HEK293 (cell line): Measurements from ENCODE around the gene GNAS.

Source experiments
- BCL11B ChIP-seq: fragments of 450-650 bp; formaldehyde crosslinking; IDR thresholded peaks from 2 replicates; pipeline ENCODE4 v1.5.1; 2016; ENCODE audit warnings: low read depth, missing biosample characterization, missing genetic modification characterization
- REST ChIP-seq: fragments of 450-650 bp; formaldehyde crosslinking; IDR thresholded peaks from 2 replicates; pipeline ENCODE4 v1.5.1; 2016; ENCODE audit warnings: missing biosample characterization, missing genetic modification characterization
- SP2 ChIP-seq: fragments of 450-650 bp; formaldehyde crosslinking; IDR thresholded peaks from 2 replicates; pipeline ENCODE4 v1.5.1; 2016; ENCODE audit warnings: missing biosample characterization, missing genetic modification characterization
- ZBTB10 ChIP-seq: fragments of 450-650 bp; formaldehyde crosslinking; IDR thresholded peaks from 2 replicates; pipeline ENCODE4 v1.5.1; 2016; ENCODE audit warnings: missing biosample characterization, missing genetic modification characterization
- ZBTB8A ChIP-seq: fragments of 450-650 bp; formaldehyde crosslinking; IDR thresholded peaks from 2 replicates; pipeline ENCODE4 v1.5.1; 2016; ENCODE audit warnings: missing biosample characterization, missing genetic modification characterization
- ZEB2 ChIP-seq: fragments of 450-650 bp; formaldehyde crosslinking; IDR thresholded peaks from 2 replicates; pipeline ENCODE4 v1.5.1; 2016; ENCODE audit warnings: missing biosample characterization, missing genetic modification characterization
- ZFP37 ChIP-seq: fragments of 450-650 bp; formaldehyde crosslinking; IDR thresholded peaks from 2 replicates; pipeline ENCODE4 v1.5.1; 2016; ENCODE audit warnings: missing biosample characterization, missing genetic modification characterization
- ZNF311 ChIP-seq: fragments of 450-650 bp; formaldehyde crosslinking; IDR thresholded peaks from 2 replicates; pipeline ENCODE4 v1.5.1; 2017; ENCODE audit warnings: missing biosample characterization, missing genetic modification characterization, borderline replicate concordance
- ZNF350 ChIP-seq: fragments of 450-650 bp; formaldehyde crosslinking; IDR thresholded peaks from 2 replicates; pipeline ENCODE4 v1.5.0; 2017; ENCODE audit warnings: missing biosample characterization, mild to moderate bottlenecking, missing genetic modification characterization
- ZNF621 ChIP-seq: fragments of 450-650 bp; formaldehyde crosslinking; IDR thresholded peaks from 2 replicates; pipeline ENCODE4 v1.5.1; 2017; ENCODE audit warnings: missing biosample characterization, missing genetic modification characterization
- ZNF791 ChIP-seq: fragments of 450-650 bp; formaldehyde crosslinking; IDR thresholded peaks from 2 replicates; pipeline ENCODE4 v1.5.1; 2016; ENCODE audit warnings: missing biosample characterization, missing genetic modification characterization
- TF ChIP-seq, protein P1 (sequence below): fragments of 450-650 bp; formaldehyde crosslinking; IDR thresholded peaks from 2 replicates; pipeline ENCODE4 v1.5.1; 2016; ENCODE audit warnings: missing biosample characterization, missing genetic modification characterization
- TF ChIP-seq, protein P2 (sequence below): fragments of 450-650 bp; formaldehyde crosslinking; IDR thresholded peaks from 2 replicates; pipeline ENCODE4 v1.5.1; 2016; ENCODE audit warnings: missing biosample characterization, missing genetic modification characterization

- TF ChIP-seq, protein P1, sequence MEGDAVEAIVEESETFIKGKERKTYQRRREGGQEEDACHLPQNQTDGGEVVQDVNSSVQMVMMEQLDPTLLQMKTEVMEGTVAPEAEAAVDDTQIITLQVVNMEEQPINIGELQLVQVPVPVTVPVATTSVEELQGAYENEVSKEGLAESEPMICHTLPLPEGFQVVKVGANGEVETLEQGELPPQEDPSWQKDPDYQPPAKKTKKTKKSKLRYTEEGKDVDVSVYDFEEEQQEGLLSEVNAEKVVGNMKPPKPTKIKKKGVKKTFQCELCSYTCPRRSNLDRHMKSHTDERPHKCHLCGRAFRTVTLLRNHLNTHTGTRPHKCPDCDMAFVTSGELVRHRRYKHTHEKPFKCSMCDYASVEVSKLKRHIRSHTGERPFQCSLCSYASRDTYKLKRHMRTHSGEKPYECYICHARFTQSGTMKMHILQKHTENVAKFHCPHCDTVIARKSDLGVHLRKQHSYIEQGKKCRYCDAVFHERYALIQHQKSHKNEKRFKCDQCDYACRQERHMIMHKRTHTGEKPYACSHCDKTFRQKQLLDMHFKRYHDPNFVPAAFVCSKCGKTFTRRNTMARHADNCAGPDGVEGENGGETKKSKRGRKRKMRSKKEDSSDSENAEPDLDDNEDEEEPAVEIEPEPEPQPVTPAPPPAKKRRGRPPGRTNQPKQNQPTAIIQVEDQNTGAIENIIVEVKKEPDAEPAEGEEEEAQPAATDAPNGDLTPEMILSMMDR = no peak
- TF ChIP-seq SP2 (tag by site-specific recombination) (no peak), ZBTB8A (no peak), ZBTB10 (tag by site-specific recombination) (no peak), ZNF350 (no peak), ZNF791 (tag by site-specific recombination) (no peak), ZNF311 (no peak), ZEB2 (tag by site-specific recombination) (no peak), ZNF621 (no peak), BCL11B (tag by site-specific recombination) (no peak), ZFP37 (tag by site-specific recombination) (no peak), REST (no peak)
- TF ChIP-seq, protein P2, sequence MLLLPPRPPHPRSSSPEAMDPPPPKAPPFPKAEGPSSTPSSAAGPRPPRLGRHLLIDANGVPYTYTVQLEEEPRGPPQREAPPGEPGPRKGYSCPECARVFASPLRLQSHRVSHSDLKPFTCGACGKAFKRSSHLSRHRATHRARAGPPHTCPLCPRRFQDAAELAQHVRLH (tag by site-specific recombination) = no peak
Observed at GRCh38 chr20:58875541-58876134, 23.1 kb downstream of the GNAS start.
